HG03095 (cell line): ENCODE data around the gene LTBP4.

ENCODE experiments used
- ATAC-seq: cut with Tn5 transposase; IDR thresholded peaks from one replicate; pipeline ENCODE4 v1.9.1; 2021; ENCODE audit warnings: moderate library complexity; ENCODE audit not compliant: unreplicated experiment

LTBP4 gene

GRCh38 chr19:40662925-40663694, 61.9 kb downstream of the LTBP4 start:
- ATAC-seq = peak; percentile 70

- no peak for ATAC-seq
Measured at GRCh38 chr19:40663695-40664692, 62.8 kb downstream of the LTBP4 start.

GRCh38 chr19:40666803-40667438, 65.8 kb downstream of the LTBP4 start:
- no peak for ATAC-seq

GRCh38 chr19:40667602-40668001, 66.4 kb downstream of the LTBP4 start:
- ATAC-seq = no peak

- ATAC-seq = no peak
Measured at GRCh38 chr19:40668991-40669614, 67.9 kb downstream of the LTBP4 start.

- no peak for ATAC-seq
Measured at GRCh38 chr19:40671404-40671803, 70.2 kb downstream of the LTBP4 start.

GRCh38 chr19:40672038-40672437, 70.9 kb downstream of the LTBP4 start:
- no peak for ATAC-seq

GRCh38 chr19:40672573-40673299, 71.6 kb downstream of the LTBP4 start:
- ATAC-seq = no peak

GRCh38 chr19:40673397-40673796, 72.2 kb downstream of the LTBP4 start:
- no peak for ATAC-seq

GRCh38 chr19:40674291-40674690, 73.1 kb downstream of the LTBP4 start:
- no peak for ATAC-seq

- no peak for ATAC-seq
Measured at GRCh38 chr19:40677156-40677555, 76.0 kb downstream of the LTBP4 start.
